Peyer's patch (tissue), 4 donors: ENCODE data around the gene ZNF148.

Experiments used
- CTCF ChIP-seq, 6 experiments: fragments of 450-650 bp in 4 of 6; fragments of 200-600 bp in 2 of 6; sonication (generic) in 1 of 6; IDR thresholded peaks; one replicate each; pipeline ENCODE4 v1.5.1; 2017 to 2019; ENCODE audit warnings: antibody characterized with exemption in 6 of 6, mild to moderate bottlenecking in 3 of 6, moderate library complexity in 1 of 6
- POLR2A ChIP-seq, 2 donors: fragments of 450-650 bp; IDR thresholded peaks; one replicate each; pipeline ENCODE4 v1.5.1; 2017; ENCODE audit warnings: antibody characterized with exemption in 2 of 2, mild to moderate bottlenecking in 2 of 2, moderate library complexity in 2 of 2

DNA sequence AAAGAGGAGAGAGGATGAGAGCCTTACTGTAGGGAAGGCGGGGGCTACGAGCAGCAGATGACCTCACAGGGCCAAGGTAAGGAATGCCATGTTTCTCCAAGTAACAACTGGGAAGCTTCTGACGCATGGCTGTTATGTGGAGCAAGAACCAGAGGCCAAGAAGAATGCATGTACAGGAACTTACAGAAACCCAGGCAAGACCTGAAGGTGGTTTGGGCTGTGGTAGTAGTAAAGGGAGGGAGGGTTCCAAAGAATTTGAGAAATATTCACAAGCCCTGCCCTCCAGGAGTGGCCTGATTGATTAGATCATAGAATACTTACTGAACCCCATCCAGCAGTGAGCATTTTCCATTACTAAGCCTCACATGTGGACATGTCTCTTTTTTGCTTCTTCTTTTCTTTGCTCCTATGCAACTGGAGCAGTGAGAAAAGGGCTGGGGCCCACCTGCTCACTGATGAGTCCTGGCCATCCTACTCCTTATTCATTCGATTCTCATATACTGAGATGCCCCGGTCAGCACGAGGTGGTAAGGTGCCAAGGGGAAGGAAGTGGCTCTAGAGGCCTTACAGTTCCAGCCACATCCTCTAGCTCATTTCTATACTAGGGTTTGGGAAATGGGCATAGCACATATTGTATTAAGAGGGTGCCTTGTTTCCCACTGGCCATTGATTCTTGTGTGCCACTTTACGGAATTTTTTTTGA lies 154.2 kb downstream of the ZNF148 start:
- TF ChIP-seq CTCF (IDR thresholded peaks at IDR 0.05) (no peak), POLR2A (IDR thresholded peaks at IDR 0.05) (no peak)
